AG09309 (cell line): ENCODE data around the gene CACNA1C.
A peak's percentile ranks its signal among the peaks of the same experiment; 100 is the strongest.

Experiments
- DNase-seq: peaks from one replicate; pipeline ENCODE4 v3.0.0-alpha.2; 2010; ENCODE audit warnings: low read depth
- H3K4me3 ChIP-seq: 2 replicates; pipeline ENCODE4 v1.5.1; 2011; ENCODE audit warnings: mild to moderate bottlenecking, low read depth, low read length, moderate library complexity; ENCODE audit not compliant: control insufficient read depth
- CTCF ChIP-seq: IDR thresholded peaks from 2 replicates; pipeline ENCODE4 v1.5.1; 2011; ENCODE audit warnings: mild to moderate bottlenecking, low read depth, low read length, inconsistent platforms; ENCODE audit not compliant: insufficient read depth, control insufficient read depth; ENCODE audit errors: missing control alignments

Gene CACNA1C

GRCh38 chr12:2292560-2292959 is 239.8 kb downstream of the CACNA1C start:
- H3K4me3 ChIP-seq, result no peak overlapping the region
- DNase-seq, result no peak
- TF ChIP-seq CTCF, result no peak

- H3K4me3 ChIP-seq, result no peak overlapping the region
- DNase-seq, result peak; percentile 52
- TF ChIP-seq CTCF, result no peak
These were observed 242.1 kb downstream of the CACNA1C start for GRCh38 chr12:2294651-2295475.

GRCh38 chr12:2295941-2296461 is 243.2 kb downstream of the CACNA1C start:
- DNase-seq, result peak; percentile 65
- no peak for TF ChIP-seq CTCF
- no peak overlapping the region for H3K4me3 ChIP-seq

DNA sequence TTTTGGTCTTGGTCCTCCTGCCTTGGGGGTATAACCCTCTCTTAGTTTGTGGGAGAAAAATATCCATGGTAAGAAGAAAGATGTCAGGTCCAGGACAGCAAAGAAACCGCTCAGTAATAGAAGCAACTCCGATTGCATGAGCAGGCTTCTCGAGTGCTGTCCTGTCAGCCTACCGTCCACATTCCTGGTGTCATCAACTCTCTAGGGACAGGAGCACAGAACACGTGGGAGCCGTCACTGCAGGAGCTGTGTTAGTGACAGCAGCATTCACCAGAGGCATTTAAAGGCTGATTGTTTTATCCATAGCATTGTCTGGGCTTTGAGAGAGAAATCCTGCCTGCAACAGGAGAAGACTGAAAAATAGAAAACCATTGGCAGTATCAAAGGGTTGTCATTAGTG is 244.2 kb downstream of the CACNA1C start:
- H3K4me3 ChIP-seq, result no peak overlapping the region
- no peak for TF ChIP-seq CTCF
- DNase-seq, result no peak

DNA sequence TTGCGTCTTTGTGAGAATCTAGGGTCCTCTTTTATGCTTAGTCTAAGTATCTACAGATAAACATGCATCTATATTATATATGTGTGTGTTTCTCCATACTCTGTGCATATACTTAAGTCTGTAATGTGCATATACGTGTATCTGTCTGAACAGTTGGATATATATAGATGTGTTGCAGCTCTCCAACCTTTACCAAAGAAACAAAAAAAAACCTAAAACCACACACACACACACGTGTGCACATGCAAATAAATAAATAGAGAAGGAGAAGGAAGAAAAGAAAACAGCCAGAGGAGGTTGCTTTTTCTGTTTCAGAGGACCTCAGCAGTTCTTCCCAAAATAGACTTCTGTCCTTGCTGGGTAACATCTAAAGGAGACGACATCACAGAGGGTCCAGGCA is 244.9 kb downstream of the CACNA1C start:
- TF ChIP-seq CTCF, result no peak
- no peak overlapping the region for H3K4me3 ChIP-seq
- DNase-seq, result no peak

- no peak for DNase-seq
- no peak for TF ChIP-seq CTCF
- no peak overlapping the region for H3K4me3 ChIP-seq
These were observed 245.9 kb downstream of the CACNA1C start for GRCh38 chr12:2298556-2299200.
